OCI-LY1 (cell line): ENCODE measurements around the gene SLCO3A1.

Experiments used
- H2AFZ ChIP-seq: fragments of 200-600 bp; sonication (generic), shearing (Covaris generic); 2 replicates; pipeline ENCODE4 v1.6.0; 2014; ENCODE audit warnings: antibody characterized with exemption, mild to moderate bottlenecking, low read length
- H3F3A ChIP-seq: fragments of 200-600 bp; sonication (generic), shearing (Covaris generic); 2 replicates; pipeline ENCODE4 v1.6.0; 2014; ENCODE audit warnings: mild to moderate bottlenecking, antibody characterized with exemption, low read length, moderate library complexity; ENCODE audit not compliant: insufficient read depth
- H3K27ac ChIP-seq: fragments of 200-600 bp; sonication (generic); 2 replicates; pipeline ENCODE4 v1.5.1; 2014; ENCODE audit warnings: low read length, mixed run types, mild to moderate bottlenecking, low read depth; ENCODE audit not compliant: poor library complexity, severe bottlenecking
- H3K27me3 ChIP-seq: fragments of 200-600 bp; sonication (generic); 2 replicates; pipeline ENCODE4 v1.6.0; 2014; ENCODE audit warnings: antibody characterized with exemption, mild to moderate bottlenecking, low read length, moderate library complexity; ENCODE audit not compliant: insufficient read depth
- H3K36me3 ChIP-seq: fragments of 200-600 bp; sonication (generic); 2 replicates; pipeline ENCODE4 v1.6.1; 2014; ENCODE audit warnings: mild to moderate bottlenecking, antibody characterized with exemption, low read length, moderate library complexity, mixed read lengths; ENCODE audit not compliant: insufficient read depth
- H3K4me1 ChIP-seq: fragments of 200-600 bp; sonication (generic); 2 replicates; pipeline ENCODE4 v1.5.1; 2014; ENCODE audit warnings: mild to moderate bottlenecking, low read length, moderate library complexity; ENCODE audit not compliant: insufficient read depth, severe bottlenecking
- H3K4me2 ChIP-seq: fragments of 200-600 bp; sonication (generic), shearing (Covaris generic); 2 replicates; pipeline ENCODE4 v1.6.1; 2014; ENCODE audit warnings: low read length
- H3K4me3 ChIP-seq: fragments of 200-600 bp; sonication (generic); 2 replicates; pipeline ENCODE4 v1.5.1; 2014; ENCODE audit warnings: low read length, low read depth, mild to moderate bottlenecking, mixed read lengths; ENCODE audit not compliant: poor library complexity, severe bottlenecking
- H3K79me2 ChIP-seq: fragments of 200-600 bp; shearing (Covaris generic); 2 replicates; pipeline ENCODE4 v1.6.1; 2016; ENCODE audit warnings: mixed run types, low read length, mixed read lengths; ENCODE audit not compliant: insufficient read depth
- H3K9ac ChIP-seq: fragments of 200-600 bp; sonication (generic), shearing (Covaris generic); 2 replicates; pipeline ENCODE4 v1.6.1; 2014; ENCODE audit warnings: mild to moderate bottlenecking, low read length, mixed read lengths
- H3K9me2 ChIP-seq: fragments of 200-600 bp; sonication (generic), shearing (Covaris generic); 2 replicates; pipeline ENCODE4 v1.6.1; 2014; ENCODE audit warnings: low read depth, mild to moderate bottlenecking, low read length, mixed read lengths
- H3K9me3 ChIP-seq: fragments of 200-600 bp; shearing (Covaris generic); 2 replicates; pipeline ENCODE4 v1.6.1; 2014; ENCODE audit warnings: low read length, mixed read lengths
- H4K20me1 ChIP-seq: fragments of 200-600 bp; sonication (generic), shearing (Covaris generic); 2 replicates; pipeline ENCODE4 v1.6.0; 2016; ENCODE audit warnings: mild to moderate bottlenecking, low read length; ENCODE audit not compliant: insufficient read depth
- CTCF ChIP-seq: fragments of 200-600 bp; sonication (generic), shearing (Covaris generic); IDR thresholded peaks from 2 replicates; pipeline ENCODE4 v1.5.1; 2017; ENCODE audit warnings: mild to moderate bottlenecking, antibody characterized with exemption, low read length, moderate library complexity, mixed read lengths
- EZH2 ChIP-seq: fragments of 200-600 bp; sonication (generic), shearing (Covaris generic); IDR thresholded peaks from 2 replicates; pipeline ENCODE4 v1.8.0; 2017; ENCODE audit warnings: borderline replicate concordance, mixed run types, mild to moderate bottlenecking, antibody characterized with exemption, low read length, moderate library complexity, mixed read lengths

SLCO3A1 gene

GRCh38 chr15:91887921-91888373, 34.4 kb downstream of the SLCO3A1 start:
- no peak overlapping the region for H3K4me3 ChIP-seq
- TF ChIP-seq EZH2 (no peak), CTCF (no peak)

GRCh38 chr15:91889111-91889815, 35.8 kb downstream of the SLCO3A1 start:
- Histone ChIP-seq H3K36me3 (no peaks in the 10 kb centered on the region), H3K27ac (no peak overlapping the region), H3K79me2 (no peaks in the 10 kb centered on the region), H2AFZ (no peak overlapping the region), H3K4me2 (no peak overlapping the region), H3K4me3 (no peak overlapping the region), H3K27me3 (no peaks in the 10 kb centered on the region), H3F3A (no peaks in the 10 kb centered on the region), H3K9ac (no peak overlapping the region), H3K4me1 (no peaks in the 10 kb centered on the region), H3K9me2 (no peaks in the 10 kb centered on the region), H4K20me1 (no peaks in the 10 kb centered on the region), H3K9me3 (no peaks in the 10 kb centered on the region)
- no peak for TF ChIP-seq EZH2

More at GRCh38 chr15:91887921-91888373, 34.4 kb downstream of the SLCO3A1 start:
- H3K36me3 ChIP-seq, result no peaks in the 10 kb centered on the region
- H3K9ac ChIP-seq, result no peak overlapping the region
- no peaks in the 10 kb centered on the region for H3K9me2 ChIP-seq
- no peaks in the 10 kb centered on the region for H3K4me1 ChIP-seq
- H3K4me2 ChIP-seq, result no peak overlapping the region
- no peaks in the 10 kb centered on the region; the same call in 1 of the 2 replicates for H3K27me3 ChIP-seq
- no peaks in the 10 kb centered on the region for H3F3A ChIP-seq
- no peak overlapping the region for H3K27ac ChIP-seq
- no peaks in the 10 kb centered on the region for H3K9me3 ChIP-seq
- H2AFZ ChIP-seq, result no peak overlapping the region
- H3K79me2 ChIP-seq, result no peaks in the 10 kb centered on the region
- no peaks in the 10 kb centered on the region; the same call in 1 of the 2 replicates for H4K20me1 ChIP-seq

GRCh38 chr15:91890614-91891013, 37.1 kb downstream of the SLCO3A1 start:
- H3K27me3 ChIP-seq, result no peaks in the 10 kb centered on the region
- no peaks in the 10 kb centered on the region for H3K79me2 ChIP-seq
- H3K4me3 ChIP-seq, result no peak overlapping the region
- no peak overlapping the region for H3K4me2 ChIP-seq
- no peaks in the 10 kb centered on the region for H3K36me3 ChIP-seq
- TF ChIP-seq CTCF, result no peak
- H3K9me2 ChIP-seq, result no peaks in the 10 kb centered on the region
- no peak overlapping the region for H2AFZ ChIP-seq
- H3K4me1 ChIP-seq, result no peaks in the 10 kb centered on the region
- no peak overlapping the region for H3K27ac ChIP-seq
- no peak overlapping the region for H3K9ac ChIP-seq
- no peaks in the 10 kb centered on the region for H4K20me1 ChIP-seq
- H3K9me3 ChIP-seq, result no peaks in the 10 kb centered on the region
- no peaks in the 10 kb centered on the region for H3F3A ChIP-seq

GRCh38 chr15:91891101-91891500, 37.6 kb downstream of the SLCO3A1 start:
- H3K9me2 ChIP-seq, result no peaks in the 10 kb centered on the region
- no peaks in the 10 kb centered on the region for H3K9me3 ChIP-seq
- H3K27me3 ChIP-seq, result no peaks in the 10 kb centered on the region
- H3K9ac ChIP-seq, result no peak overlapping the region
- no peak overlapping the region for H3K4me2 ChIP-seq
- no peak overlapping the region for H3K27ac ChIP-seq
- TF ChIP-seq EZH2, result no peak
- TF ChIP-seq CTCF, result no peak
- H3K4me3 ChIP-seq, result no peak overlapping the region
- no peaks in the 10 kb centered on the region for H3K79me2 ChIP-seq
- H3K36me3 ChIP-seq, result no peaks in the 10 kb centered on the region
- no peaks in the 10 kb centered on the region for H3K4me1 ChIP-seq
- no peaks in the 10 kb centered on the region for H4K20me1 ChIP-seq
- H3F3A ChIP-seq, result no peaks in the 10 kb centered on the region
- H2AFZ ChIP-seq, result no peak overlapping the region
